IPS DF 19.7 (cell line): ENCODE measurements around the gene MYH10.

Source experiments
- DNase-seq: peaks from one replicate; pipeline ENCODE4 v3.0.0-alpha.2; 2013; ENCODE audit warnings: low read depth, low spot score

The MYH10 gene

GRCh38 chr17:8474826-8475225 is 155.7 kb downstream of the MYH10 start:
- no peak for DNase-seq

GRCh38 chr17:8473451-8474192 is 156.9 kb downstream of the MYH10 start:
- DNase-seq: no peak

- no peak for DNase-seq
Measured at GRCh38 chr17:8472663-8473062, 157.9 kb downstream of the MYH10 start.

- DNase-seq: no peak
Measured at GRCh38 chr17:8470447-8471047, 160.0 kb downstream of the MYH10 start.

- DNase-seq: no peak
Measured at GRCh38 chr17:8469964-8470363, 160.6 kb downstream of the MYH10 start.

- no peak for DNase-seq
Measured at GRCh38 chr17:8468980-8469379, 161.5 kb downstream of the MYH10 start.

GRCh38 chr17:8468127-8468526 is 162.4 kb downstream of the MYH10 start:
- DNase-seq: no peak

GRCh38 chr17:8467527-8467926 is 163.0 kb downstream of the MYH10 start:
- no peak for DNase-seq

- no peak for DNase-seq
Measured at GRCh38 chr17:8466873-8467272, 163.7 kb downstream of the MYH10 start.

- no peak for DNase-seq
Measured at GRCh38 chr17:8466456-8466855, 164.1 kb downstream of the MYH10 start.

GRCh38 chr17:8465759-8466158 is 164.8 kb downstream of the MYH10 start:
- DNase-seq: no peak

- no peak for DNase-seq
Measured at GRCh38 chr17:8465356-8465755, 165.2 kb downstream of the MYH10 start.

GRCh38 chr17:8464941-8465340 is 165.6 kb downstream of the MYH10 start:
- no peak for DNase-seq

GRCh38 chr17:8463099-8463498 is 167.4 kb downstream of the MYH10 start:
- no peak for DNase-seq

GRCh38 chr17:8462564-8462963 is 168.0 kb downstream of the MYH10 start:
- no peak for DNase-seq

- DNase-seq: no peak
Measured at GRCh38 chr17:8459831-8460230, 170.7 kb downstream of the MYH10 start.

GRCh38 chr17:8459107-8459506 is 171.4 kb downstream of the MYH10 start:
- no peak for DNase-seq

GRCh38 chr17:8458128-8458527 is 172.4 kb downstream of the MYH10 start:
- no peak for DNase-seq

- no peak for DNase-seq
Measured at GRCh38 chr17:8455665-8456209, 174.8 kb downstream of the MYH10 start.

- no peak for DNase-seq
Measured at GRCh38 chr17:8453326-8453725, 177.2 kb downstream of the MYH10 start.

GRCh38 chr17:8451933-8452614 is 178.5 kb downstream of the MYH10 start:
- no peak for DNase-seq

GRCh38 chr17:8448310-8448709 is 182.2 kb downstream of the MYH10 start:
- no peak for DNase-seq

- DNase-seq: no peak
Measured at GRCh38 chr17:8447799-8448198, 182.7 kb downstream of the MYH10 start.
